Neural progenitor cell (in vitro differentiated cells): Measurements from ENCODE around the gene CA12. TPM values are rescaled to one million over a fixed set of nuclear protein-coding genes. Genes with fewer than 3 reads are reported as not detected.

Experiments used
- DNase-seq: peaks from one replicate; pipeline ENCODE4 v3.0.0-alpha.2; 2016; ENCODE audit warnings: low spot score
- H2AFZ ChIP-seq: fragments of 200-600 bp; sonication (generic); replicated peaks from 2 replicates; pipeline ENCODE4 v1.6.1; 2016; ENCODE audit warnings: antibody characterized with exemption
- H3F3A ChIP-seq: fragments of 200-600 bp; sonication (generic); 2 replicates; pipeline ENCODE4 v1.6.1; 2016; ENCODE audit warnings: antibody characterized with exemption, low read depth
- H3K27ac ChIP-seq: fragments of 200-600 bp; sonication (generic); 2 replicates; pipeline ENCODE4 v1.5.1; 2016; ENCODE audit warnings: mild to moderate bottlenecking
- H3K27me3 ChIP-seq: fragments of 200-600 bp; sonication (generic); 2 replicates; pipeline ENCODE4 v1.6.1; 2016; ENCODE audit warnings: mild to moderate bottlenecking, moderate library complexity
- H3K36me3 ChIP-seq: fragments of 200-600 bp; sonication (generic); 2 replicates; pipeline ENCODE4 v1.5.1; 2016
- H3K4me1 ChIP-seq: fragments of 200-600 bp; sonication (generic); 2 replicates; pipeline ENCODE4 v1.6.1; 2016; ENCODE audit warnings: mixed run types
- H3K4me2 ChIP-seq: fragments of 200-600 bp; sonication (generic); 2 replicates; pipeline ENCODE4 v1.6.1; 2016
- H3K4me3 ChIP-seq: fragments of 200-600 bp; sonication (generic); 2 replicates; pipeline ENCODE4 v1.5.1; 2016
- H3K79me2 ChIP-seq: fragments of 200-600 bp; sonication (generic); 2 replicates; pipeline ENCODE4 v1.6.1; 2016; ENCODE audit warnings: low read depth
- H3K9ac ChIP-seq: fragments of 200-600 bp; sonication (generic); 2 replicates; pipeline ENCODE4 v1.6.1; 2016
- H3K9me3 ChIP-seq: fragments of 200-600 bp; sonication (generic); 2 replicates; pipeline ENCODE4 v1.5.1; 2016; ENCODE audit warnings: low read depth
- H4K20me1 ChIP-seq: fragments of 200-600 bp; sonication (generic); 2 replicates; pipeline ENCODE4 v1.6.1; 2016; ENCODE audit warnings: low read depth
- H3K27ac Mint-ChIP-seq: 3 replicates; pipeline ENCODE4 v1.8.0; 2021; ENCODE audit warnings: mixed read lengths
- H3K27me3 Mint-ChIP-seq: 2 replicates; pipeline ENCODE4 v1.8.0; 2022; ENCODE audit warnings: low read depth, mild to moderate bottlenecking, inconsistent platforms, moderate library complexity, mixed read lengths; ENCODE audit not compliant: insufficient read depth
- H3K36me3 Mint-ChIP-seq: 3 replicates; pipeline ENCODE4 v1.8.0; 2021; ENCODE audit warnings: mixed read lengths
- H3K4me1 Mint-ChIP-seq: 3 replicates; pipeline ENCODE4 v1.8.0; 2021; ENCODE audit warnings: mixed read lengths
- H3K4me3 Mint-ChIP-seq: 3 replicates; pipeline ENCODE4 v1.8.0; 2021; ENCODE audit warnings: mild to moderate bottlenecking, moderate library complexity, mixed read lengths
- H3K9me3 Mint-ChIP-seq: 3 replicates; pipeline ENCODE4 v1.8.0; 2020; ENCODE audit warnings: mixed read lengths
- CTCF ChIP-seq: fragments of 200-600 bp; sonication (generic); IDR thresholded peaks from 2 replicates; pipeline ENCODE4 v1.5.1; 2017; ENCODE audit warnings: antibody characterized with exemption, mild to moderate bottlenecking
- EZH2 ChIP-seq: fragments of 200-600 bp; sonication (generic); IDR thresholded peaks from 2 replicates; pipeline ENCODE4 v1.6.1; 2017; ENCODE audit warnings: antibody characterized with exemption, mild to moderate bottlenecking, moderate library complexity
- EZH2phosphoT487 ChIP-seq: fragments of 200-600 bp; sonication (generic); IDR thresholded peaks from 2 replicates; pipeline ENCODE4 v1.6.1; 2017; ENCODE audit warnings: antibody characterized with exemption
- total RNA-seq: library from RNA; depleted of rRNA; stranded (reverse); fragments of >200 nt; gene quantifications from 2 replicates; pipeline ENCODE4 v1.2.3, GENCODE V29; 2015; ENCODE audit warnings: low replicate concordance

CA12 gene
- total RNA-seq, 1 donor from 2014 or later = 0.45 TPM

DNA sequence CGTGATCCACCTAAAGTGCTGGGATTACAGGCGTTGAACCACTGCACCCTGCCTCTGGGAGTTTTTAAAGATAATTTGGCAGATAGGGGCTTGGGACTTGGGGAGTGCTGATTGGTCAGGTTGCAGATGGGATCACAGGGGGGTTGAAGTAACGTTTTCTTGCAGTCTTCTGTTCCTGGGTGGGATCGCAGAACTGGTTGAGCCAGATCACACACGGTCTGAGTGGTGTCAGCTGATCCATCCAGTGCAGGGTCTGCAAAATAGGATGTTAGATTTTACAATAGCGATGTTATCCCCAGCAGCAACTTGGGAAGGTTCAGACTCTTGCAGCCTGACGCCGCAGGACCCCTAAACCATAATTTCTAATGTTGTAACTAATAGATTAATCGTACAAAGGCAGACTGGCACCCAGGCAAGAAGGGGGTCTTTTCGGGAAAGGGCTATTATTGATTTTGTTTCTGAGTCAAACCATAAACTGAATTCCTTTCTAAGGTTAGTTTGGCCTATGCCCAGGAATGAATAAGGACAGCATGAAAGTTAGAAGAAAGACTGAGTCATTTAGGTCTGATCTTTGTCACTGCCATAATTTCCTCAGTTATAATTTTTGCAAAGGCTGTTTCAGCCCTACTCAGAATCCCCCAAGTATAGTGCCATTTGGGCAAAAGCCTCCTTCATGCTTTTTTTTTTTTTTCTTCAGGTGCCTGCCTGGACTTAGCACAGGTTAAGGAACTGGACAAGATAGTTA is 1.5 kb upstream of the CA12 start:
- Mint-ChIP-seq H3K36me3 (no peaks in the 10 kb centered on the region), H3K4me1 (peaks cover 35% of the 10 kb centered on the region), H3K27ac (no peak overlapping the region), H3K4me3 (peak overlapping the region; percentile 35), H3K9me3 (no peaks in the 10 kb centered on the region), H3K27me3 (peaks cover 28% of the 10 kb centered on the region)
- Histone ChIP-seq H3K27me3 (peaks cover 58% of the 10 kb centered on the region), H3K4me2 (no peak overlapping the region), H3K27ac (no peak overlapping the region), H3K4me3 (no peak overlapping the region), H3K9ac (no peak overlapping the region), H3K79me2 (no peaks in the 10 kb centered on the region), H3F3A (no peaks in the 10 kb centered on the region), H3K36me3 (no peaks in the 10 kb centered on the region), H3K9me3 (no peaks in the 10 kb centered on the region), H4K20me1 (no peaks in the 10 kb centered on the region), H2AFZ (no peak overlapping the region), H3K4me1 (peaks cover 17% of the 10 kb centered on the region)
- DNase-seq = no peak
- TF ChIP-seq EZH2 (no peak), CTCF (no peak), EZH2phosphoT487 (no peak)

DNA sequence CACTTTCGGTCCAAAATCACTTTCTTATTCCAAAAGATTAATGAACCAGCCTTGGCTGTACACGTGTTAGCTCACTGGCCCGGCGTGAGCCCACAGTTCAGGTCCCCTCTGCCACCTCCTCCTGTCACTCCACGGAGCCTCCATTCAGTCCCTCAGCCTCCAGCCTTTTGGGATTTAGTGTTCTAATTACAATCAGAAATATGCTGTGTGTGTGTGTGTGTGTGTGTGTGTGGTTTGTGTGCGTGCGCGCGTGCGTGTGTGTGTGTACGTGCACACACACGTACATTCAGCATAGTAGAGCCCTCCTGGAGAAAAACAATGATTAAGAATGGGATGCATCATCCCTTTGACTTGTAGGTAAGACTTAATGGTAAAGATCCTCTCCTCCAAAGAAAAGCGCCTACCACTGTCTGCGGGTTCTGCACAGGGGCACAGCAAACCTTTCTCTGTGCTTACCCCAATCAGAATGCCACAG is 801 bp downstream of the CA12 start:
- no peaks in the 10 kb centered on the region for H4K20me1 ChIP-seq
- peaks cover 17% of the 10 kb centered on the region for H3K4me1 ChIP-seq
- peak overlapping the region; percentile 87 for H3K4me3 Mint-ChIP-seq
- H3K27me3 ChIP-seq = peaks cover 58% of the 10 kb centered on the region
- no peak overlapping the region for H3K9ac ChIP-seq
- peaks cover 38% of the 10 kb centered on the region for H3K4me1 Mint-ChIP-seq
- TF ChIP-seq EZH2 (no peak), EZH2phosphoT487 (no peak), CTCF (no peak)
- peak overlapping the region; percentile 90 for H3K4me2 ChIP-seq
- no peaks in the 10 kb centered on the region for H3K36me3 Mint-ChIP-seq
- H2AFZ ChIP-seq = peak overlapping the region; percentile 89
- no peaks in the 10 kb centered on the region for H3K36me3 ChIP-seq
- no peaks in the 10 kb centered on the region for H3K9me3 ChIP-seq
- no peaks in the 10 kb centered on the region for H3K9me3 Mint-ChIP-seq
- no peaks in the 10 kb centered on the region for H3K79me2 ChIP-seq
- no peak overlapping the region for H3K27ac Mint-ChIP-seq
- no peak for DNase-seq
- no peaks in the 10 kb centered on the region for H3F3A ChIP-seq
- peaks cover 33% of the 10 kb centered on the region for H3K27me3 Mint-ChIP-seq
- H3K27ac ChIP-seq = no peak overlapping the region
- H3K4me3 ChIP-seq = peak overlapping the region; percentile 48

- Histone ChIP-seq H3K36me3 (no peaks in the 10 kb centered on the region), H2AFZ (peak overlapping the region; percentile 61), H3K4me3 (no peak overlapping the region), H3K4me1 (peaks cover 17% of the 10 kb centered on the region), H3F3A (no peaks in the 10 kb centered on the region), H3K9me3 (no peaks in the 10 kb centered on the region), H3K27me3 (peaks cover 58% of the 10 kb centered on the region), H3K4me2 (no peak overlapping the region), H3K79me2 (no peaks in the 10 kb centered on the region), H3K9ac (no peak overlapping the region), H4K20me1 (no peaks in the 10 kb centered on the region), H3K27ac (no peak overlapping the region)
- Mint-ChIP-seq H3K36me3 (no peaks in the 10 kb centered on the region), H3K27ac (no peak overlapping the region), H3K9me3 (no peaks in the 10 kb centered on the region), H3K27me3 (peaks cover 33% of the 10 kb centered on the region), H3K4me1 (peaks cover 41% of the 10 kb centered on the region), H3K4me3 (peak overlapping the region; percentile 87)
- no peak for TF ChIP-seq CTCF
- no peak for TF ChIP-seq EZH2
- no peak for TF ChIP-seq EZH2phosphoT487
- no peak for DNase-seq
Observed at GRCh38 chr15:63380151-63380807, 1.4 kb downstream of the CA12 start.
